GM12878 (cell line): ENCODE measurements around the gene PIK3R4.

ENCODE experiments used
- ASH2L ChIP-seq: fragments of 300-600, 200-600 bp; sonication (generic); IDR thresholded peaks from 2 replicates; pipeline ENCODE4 v1.6.1; 2017; ENCODE audit warnings: low read depth, mild to moderate bottlenecking, borderline replicate concordance
- CBX5 ChIP-seq: sonication (generic); IDR thresholded peaks from 2 replicates; pipeline ENCODE4 v1.6.1; 2016; ENCODE audit warnings: low read depth, moderate library complexity, mild to moderate bottlenecking, inconsistent platforms
- CHD2 ChIP-seq: IDR thresholded peaks from 2 replicates; pipeline ENCODE4 v1.6.1; 2011; ENCODE audit warnings: low read depth, low read length, improper control_type of control experiment, borderline replicate concordance
- CTCF ChIP-seq, 3 experiments: IDR thresholded peaks in 2 of 3; conservative IDR thresholded peaks in 1 of 3; 2 replicates each; pipeline ENCODE4 v1.5.1; 2011; ENCODE audit warnings: low read depth in 3 of 3, low read length in 3 of 3, mild to moderate bottlenecking in 3 of 3, control low read depth in 2 of 3, moderate library complexity in 2 of 3, inconsistent platforms in 1 of 3, mixed read lengths in 1 of 3; ENCODE audit not compliant: control insufficient read depth in 2 of 3, insufficient read depth in 1 of 3; ENCODE audit errors: extremely low read depth in 1 of 3
- EZH2 ChIP-seq: IDR thresholded peaks from 2 replicates; pipeline ENCODE4 v1.6.1; 2012; ENCODE audit warnings: low read depth, mild to moderate bottlenecking, control low read depth, inconsistent platforms, low read length, borderline replicate concordance; ENCODE audit not compliant: control insufficient read depth
- GABPA ChIP-seq: IDR thresholded peaks from 2 replicates; pipeline ENCODE4 v1.6.1; 2014; ENCODE audit warnings: antibody characterized with exemption, low read depth, mild to moderate bottlenecking, inconsistent platforms
- POLR2A ChIP-seq: IDR thresholded peaks from 2 replicates; pipeline ENCODE4 v1.6.1; 2011; ENCODE audit warnings: low read depth, mild to moderate bottlenecking, low read length
- RAD51 ChIP-seq: fragments of 450-650 bp; IDR thresholded peaks from 2 replicates; pipeline ENCODE4 v1.6.1; 2016; ENCODE audit warnings: moderate library complexity, mild to moderate bottlenecking, inconsistent platforms
- REST ChIP-seq: IDR thresholded peaks from 2 replicates; pipeline ENCODE4 v1.6.1; 2012; ENCODE audit warnings: mild to moderate bottlenecking, low read depth, low read length
- SIN3A ChIP-seq: IDR thresholded peaks from 2 replicates; pipeline ENCODE4 v1.6.1; 2012; ENCODE audit warnings: low read depth, low read length, improper control_type of control experiment
- SIX5 ChIP-seq: IDR thresholded peaks from 2 replicates; pipeline ENCODE4 v1.6.1; 2011; ENCODE audit warnings: mild to moderate bottlenecking, low read depth, low read length, moderate library complexity; ENCODE audit not compliant: severe bottlenecking
- SREBF2 ChIP-seq: IDR thresholded peaks from 2 replicates; pipeline ENCODE4 v1.6.1; 2012; ENCODE audit warnings: mild to moderate bottlenecking, low read length
- SRF ChIP-seq, 2 experiments: IDR thresholded peaks; 2 replicates each; pipeline ENCODE4 v1.6.1; 2011; ENCODE audit warnings: low read depth in 2 of 2, low read length in 2 of 2, mild to moderate bottlenecking in 1 of 2, moderate library complexity in 1 of 2
- TAF1 ChIP-seq: IDR thresholded peaks from 2 replicates; pipeline ENCODE4 v1.6.1; 2011; ENCODE audit warnings: mild to moderate bottlenecking, low read depth, low read length, borderline replicate concordance

GRCh38 chr3:130761730-130762311 is 15.2 kb upstream of the PIK3R4 start:
- TF ChIP-seq SRF (IDR thresholded peaks at IDR 0.05; ENCODE audit: low read depth in 2 of 2, low read length in 2 of 2): no peak
- no peak for TF ChIP-seq CHD2
- TF ChIP-seq POLR2A: no peak
- no peak for TF ChIP-seq SIX5
- TF ChIP-seq ASH2L: no peak
- no peak for TF ChIP-seq SREBF2
- no peak for TF ChIP-seq REST
- TF ChIP-seq CTCF (IDR thresholded peaks at IDR 0.05 in 2 of 3, conservative IDR thresholded peaks at IDR 0.05 in 1 of 3; ENCODE audit: control insufficient read depth in 2 of 3, extremely low read depth in 1 of 3, insufficient read depth in 1 of 3, low read depth in 3 of 3, low read length in 3 of 3): no peak
- no peak for TF ChIP-seq EZH2
- no peak for TF ChIP-seq CBX5
- TF ChIP-seq RAD51: no peak
- TF ChIP-seq GABPA: no peak
- no peak for TF ChIP-seq TAF1
- TF ChIP-seq SIN3A: no peak
